Stimulated activated CD8-positive, alpha-beta memory T cell treated with anti-CD3 and anti-CD28 coated beads, Interleukin-15, amount 100 ng/mL, for 24 hours (primary cell): ENCODE measurements around the gene ACER1.

Experiments used
- DNase-seq: peaks from one replicate; pipeline ENCODE4 v3.0.0-alpha.2; 2020; ENCODE audit warnings: low read depth

The ACER1 gene

GRCh38 chr19:6268382-6268771 lies 65.0 kb downstream of the ACER1 start:
- DNase-seq, result no peak

- DNase-seq, result no peak
These were observed 65.6 kb downstream of the ACER1 start for GRCh38 chr19:6267552-6268381.

GRCh38 chr19:6264803-6265202 lies 68.6 kb downstream of the ACER1 start:
- DNase-seq, result no peak

- no peak for DNase-seq
These were observed 69.5 kb downstream of the ACER1 start for GRCh38 chr19:6263735-6264444.

- DNase-seq, result no peak
These were observed 70.1 kb downstream of the ACER1 start for GRCh38 chr19:6263306-6263705.

- DNase-seq, result no peak
These were observed 70.9 kb downstream of the ACER1 start for GRCh38 chr19:6262519-6262918.

- DNase-seq, result no peak
These were observed 71.5 kb downstream of the ACER1 start for GRCh38 chr19:6261883-6262282.

GRCh38 chr19:6260912-6261650 lies 72.3 kb downstream of the ACER1 start:
- no peak for DNase-seq

- no peak for DNase-seq
These were observed 73.0 kb downstream of the ACER1 start for GRCh38 chr19:6260376-6260775.

GRCh38 chr19:6259312-6259861 lies 74.0 kb downstream of the ACER1 start:
- no peak for DNase-seq

GRCh38 chr19:6258812-6259311 lies 74.5 kb downstream of the ACER1 start:
- DNase-seq, result no peak
